NCI-H128 (cell line): ENCODE results near the gene CRKL.

ENCODE experiments used
- DNase-seq: peaks from one replicate; lab custom pipeline; 2025; ENCODE audit not compliant: unreplicated experiment; lab: John Stamatoyannopoulos, UW

CRKL gene

GRCh38 chr22:20994902-20995241 lies 77.7 kb downstream of the CRKL start:
- no peak for DNase-seq

- DNase-seq: no peak
Observed at GRCh38 chr22:20995329-20996030, 78.3 kb downstream of the CRKL start.

- DNase-seq: no peak
Observed at GRCh38 chr22:20996031-20996410, 78.8 kb downstream of the CRKL start.

GRCh38 chr22:20996598-20997535 lies 79.7 kb downstream of the CRKL start:
- no peak for DNase-seq

GRCh38 chr22:20997536-20998257 lies 80.5 kb downstream of the CRKL start:
- DNase-seq: no peak

- no peak for DNase-seq
Observed at GRCh38 chr22:20998411-20999336, 81.5 kb downstream of the CRKL start.

GRCh38 chr22:20999350-21000206 lies 82.4 kb downstream of the CRKL start:
- DNase-seq: no peak

- no peak for DNase-seq
Observed at GRCh38 chr22:21000207-21000986, 83.2 kb downstream of the CRKL start.

GRCh38 chr22:21000987-21001600 lies 83.9 kb downstream of the CRKL start:
- no peak for DNase-seq

GRCh38 chr22:21001601-21002325 lies 84.6 kb downstream of the CRKL start, which contains the start of gene THAP7:
THAP7 (minus strand) TSS chr22:21002118; CDS start chr22:21001911, 207 bp downstream.
- DNase-seq: peak; percentile 81
